GM12878 (cell line): ENCODE data around the gene GRIK1. TPM values are rescaled to one million over a fixed set of nuclear protein-coding genes. Genes with fewer than 3 reads are reported as not detected.

Experiments
- ATAC-seq: fragments of 200-7000 bp; cut with Tn5 transposase; 3 replicates; pipeline ENCODE4 v1.9.1; 2020; ENCODE audit warnings: mild to moderate bottlenecking, moderate library complexity
- BruUV-seq: library from RNA; stranded (reverse); fragments of 400-500 nt; replicated peaks from 2 replicates; lab custom pipeline; 2021; lab: Mats Ljungman, UMichigan
- CTCF ChIA-PET: fragments of 300-600 bp; sonication (Branson Sonifier 250); formaldehyde crosslinking; extraction: SDS; loops from one replicate; lab custom pipeline; 2021; ENCODE audit warnings: inconsistent platforms; lab: Yijun Ruan, JAX
- POLR2A ChIA-PET: fragments of 350-600 bp; formaldehyde crosslinking; extraction: SDS; loops from one replicate; lab custom pipeline; 2021; ENCODE audit warnings: inconsistent platforms; lab: Charles Lee
- RAD21 ChIA-PET: fragments of 300-600 bp; sonication (Branson Sonifier 250); formaldehyde crosslinking; loops from one replicate; lab custom pipeline; 2023; ENCODE audit warnings: antibody characterized with exemption; ENCODE audit not compliant: unreplicated experiment; lab: Charles Lee
- SMC1A ChIA-PET: fragments of 300-600 bp; sonication (Branson Sonifier 250); formaldehyde crosslinking; loops from one replicate; lab custom pipeline; 2023; ENCODE audit not compliant: unreplicated experiment, uncharacterized antibody; lab: Charles Lee
- DNase-seq: peaks from one replicate; pipeline ENCODE4 v3.0.0-alpha.2; 2011; ENCODE audit warnings: low read depth, low spot score
- FAIRE-seq: peaks from 3 replicates; lab custom pipeline; 2011; peaks lifted over from hg19 to GRCh38; lab: Jason Lieb, UNC
- H2AFZ ChIP-seq: 2 replicates; pipeline ENCODE4 v1.6.0; 2011; ENCODE audit warnings: low read depth, low read length, control low read depth; ENCODE audit not compliant: control insufficient read depth
- H3K27ac ChIP-seq: 2 replicates; pipeline ENCODE4 v1.5.1; 2011; ENCODE audit warnings: control low read depth; ENCODE audit not compliant: control insufficient read depth, insufficient read depth
- H3K27me3 ChIP-seq, 2 experiments: replicated peaks in 1 of 2; 2 replicates each; pipeline versions ENCODE4 v1.6.0 to v1.6.1; 2011; ENCODE audit warnings: low read length in 1 of 2; ENCODE audit not compliant: control insufficient read depth in 2 of 2, insufficient read depth in 2 of 2
- H3K36me3 ChIP-seq, 2 experiments: 2 replicates each; pipeline ENCODE4 v1.5.1; 2011; ENCODE audit warnings: low read length in 1 of 2; ENCODE audit not compliant: control insufficient read depth in 2 of 2, insufficient read depth in 2 of 2
- H3K4me1 ChIP-seq: 2 replicates; pipeline ENCODE4 v1.6.1; 2011; ENCODE audit warnings: mild to moderate bottlenecking, low read length, moderate library complexity, mixed read lengths; ENCODE audit not compliant: control insufficient read depth, insufficient read depth
- H3K4me2 ChIP-seq: 2 replicates; pipeline ENCODE4 v1.6.0; 2011; ENCODE audit warnings: control low read depth; ENCODE audit not compliant: control insufficient read depth, insufficient read depth
- H3K4me3 ChIP-seq: fragments of 200-600 bp; sonication (generic); 2 replicates; pipeline ENCODE4 v1.5.1; 2016
- H3K79me2 ChIP-seq: 2 replicates; pipeline ENCODE4 v1.6.0; 2011; ENCODE audit warnings: low read length; ENCODE audit not compliant: control insufficient read depth, insufficient read depth
- H3K9ac ChIP-seq: 2 replicates; pipeline ENCODE4 v1.8.0; 2011; ENCODE audit warnings: low read length, control low read depth, mixed read lengths; ENCODE audit not compliant: control insufficient read depth, insufficient read depth
- H3K9me3 ChIP-seq: replicated peaks from 3 replicates; pipeline ENCODE4 v1.5.1; 2011; ENCODE audit warnings: mild to moderate bottlenecking, low read length; ENCODE audit not compliant: control insufficient read depth, insufficient read depth
- H4K20me1 ChIP-seq: 2 replicates; pipeline ENCODE4 v1.6.0; 2011; ENCODE audit not compliant: control insufficient read depth, insufficient read depth
- CUX1 ChIP-seq: IDR thresholded peaks from 2 replicates; pipeline ENCODE4 v1.6.1; 2012; ENCODE audit warnings: improper control_type of control experiment, low read depth, low read length; ENCODE audit not compliant: insufficient replicate concordance
- HDAC6 ChIP-seq: fragments of 200-600 bp; sonication (generic); IDR thresholded peaks from one replicate; pipeline ENCODE4 v1.8.0; 2017; ENCODE audit warnings: antibody characterized with exemption; ENCODE audit not compliant: unreplicated experiment
- POU2F2 ChIP-seq: IDR thresholded peaks from 3 replicates; pipeline ENCODE4 v1.6.1; 2011; ENCODE audit warnings: low read depth, mild to moderate bottlenecking, low read length, borderline replicate concordance
- RAD21 ChIP-seq: IDR thresholded peaks from 2 replicates; pipeline ENCODE4 v1.6.1; 2011; ENCODE audit warnings: mild to moderate bottlenecking, low read depth, low read length, moderate library complexity; ENCODE audit not compliant: insufficient read depth
- WGBS: methylation state at CpG from one replicate; pipeline ENCODE4 v1.1.6; 2016; ENCODE audit warnings: low lambda C conversion rate; ENCODE audit not compliant: insufficient replicate concordance, insufficient coverage; ENCODE audit errors: missing lambda C conversion rate; 5-methylcytosine and 5-hydroxymethylcytosine counted together
- in situ Hi-C: fragments of 300-500 bp; cut with MboI; formaldehyde crosslinking; loops from 9 replicates; pipeline ENCODE4 v1.14.3; 2018; ENCODE audit warnings: mixed read lengths
- intact Hi-C: fragments of 100-400 bp; cut with micrococcal nuclease; formaldehyde crosslinking; loops from one replicate; pipeline ENCODE4 v1.14.2; 2022; ENCODE audit not compliant: unreplicated experiment
- polyA plus RNA-seq, 11 experiments: library from polyadenylated mRNA; depleted of rRNA in 4 of 11; unstranded in 6 of 11; stranded (reverse) in 5 of 11; fragments of >200 nt; fragmentation: Nextera tagmentation in 4 of 11; fragmentation: Illumina TruSeq in 1 of 11; extraction: Ambion mirVana in 4 of 11; extraction: Trizol in 1 of 11; gene quantifications; 1 replicate in 1 of 11; 2 replicates in 10 of 11; pipeline versions ENCODE4 v1.2.1 to v1.2.3, GENCODE V29; 2011 to 2016; ENCODE audit warnings: inconsistent platforms in 2 of 11, missing spikeins in 2 of 11, low read depth in 1 of 11
- total RNA-seq, 4 experiments: library from RNA; depleted of rRNA in 3 of 4; stranded (reverse); fragments of >200 nt in 3 of 4; fragmentation: Illumina TruSeq in 1 of 4; extraction: Trizol in 1 of 4; gene quantifications; 2 replicates each; pipeline versions ENCODE4 v1.2.1 to v1.2.3, GENCODE V29; 2013 to 2021

The GRIK1 gene
- total and polyA plus RNA-seq, 10 of the 15 experiments (the other 5 are each of a cell fraction or from before 2014, with no cell fraction given) = 0.05 to 0.13 (median 0.09) TPM; not detected in 7

- TF ChIP-seq CUX1 = no peak
- TF ChIP-seq, all 136 proteins: peak for 0
These were observed 152.4 kb downstream of the GRIK1 start (continued) for GRCh38 chr21:29787361-29787909.

DNA sequence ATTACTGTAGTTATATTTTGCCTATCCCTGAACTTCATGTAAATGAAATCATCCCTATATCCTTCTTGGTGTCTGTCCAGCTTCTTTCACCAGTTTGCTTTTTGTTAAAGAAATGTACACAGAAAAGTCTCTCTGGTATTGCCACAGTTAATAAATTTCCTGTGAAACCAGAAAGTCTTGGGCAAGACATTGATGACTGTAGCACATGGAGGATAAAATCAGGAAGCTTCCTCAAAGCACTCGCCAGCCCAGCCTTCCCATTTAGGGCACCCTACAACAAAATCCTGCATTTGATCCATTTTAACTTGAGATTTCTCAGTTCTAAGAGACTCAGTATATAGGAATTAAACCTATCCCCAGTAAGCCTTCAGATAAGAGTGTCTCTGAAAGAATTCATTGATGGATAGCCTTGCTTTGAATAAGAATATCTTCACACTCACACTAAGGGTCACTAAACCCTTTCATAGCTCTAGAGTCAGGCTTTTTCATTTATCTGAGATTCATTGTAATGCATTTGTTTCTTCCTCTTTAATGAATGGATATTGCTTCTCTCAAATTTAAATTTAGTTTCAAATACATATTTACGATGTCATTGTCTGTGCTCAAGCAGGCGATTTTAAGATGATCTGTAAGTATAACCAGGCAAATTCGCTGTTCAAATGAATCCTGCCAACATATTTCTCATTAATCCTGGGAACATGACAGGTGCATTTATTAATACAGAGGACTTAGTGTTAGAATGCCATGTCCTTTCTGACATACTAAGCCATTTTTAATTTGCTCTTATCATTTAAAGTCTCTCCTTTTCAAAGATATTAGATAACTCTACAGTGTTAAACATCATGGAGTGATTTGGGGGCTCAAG is 153.1 kb downstream of the GRIK1 start:
- no peak overlapping the region for H3K4me3 ChIP-seq
- no peak for ATAC-seq
- no peak overlapping the region for H3K27ac ChIP-seq
- DNase-seq = no peak
- H3K4me1 ChIP-seq = no peaks in the 10 kb centered on the region
- TF ChIP-seq RAD21 (no peak), HDAC6 (no peak), POU2F2 (no peak)
- H3K27me3 ChIP-seq = no peaks in the 10 kb centered on the region
- ChIA-PET RAD21 (no interaction called here), POLR2A (interaction anchor here (0.6 kb wide), 1 partner anchor 75 kb away, joined by 5 read pairs; no protein-coding TSS in a partner anchor), CTCF (no interaction called here), SMC1A (no interaction called here)
- H3K4me2 ChIP-seq = no peak overlapping the region
- no peak for FAIRE-seq
- no peak overlapping the region for H3K9ac ChIP-seq
- no peaks in the 10 kb centered on the region for H3K9me3 ChIP-seq
- H3K36me3 ChIP-seq = no peaks in the 10 kb centered on the region
- H2AFZ ChIP-seq = no peak overlapping the region
- BruUV-seq = no TSS peak
- H3K79me2 ChIP-seq = no peaks in the 10 kb centered on the region
- in situ Hi-C loops (no loop called here), intact Hi-C loops (no loop called here)
- 13% methylated on average over 4 of the region's 4 CpGs for WGBS
- no peaks in the 10 kb centered on the region for H4K20me1 ChIP-seq
